HG02981 (cell line): ENCODE data around the gene PTPRD.

Source experiments
- ATAC-seq: cut with Tn5 transposase; IDR thresholded peaks from one replicate; pipeline ENCODE4 v1.9.1; 2021; ENCODE audit warnings: mild to moderate bottlenecking, moderate library complexity; ENCODE audit not compliant: unreplicated experiment

PTPRD gene

GRCh38 chr9:8338767-8339510 is 2273.9 kb downstream of the PTPRD start:
- ATAC-seq = no peak

GRCh38 chr9:8337834-8338766 is 2274.7 kb downstream of the PTPRD start:
- ATAC-seq = no peak

GRCh38 chr9:8332871-8333270 is 2279.9 kb downstream of the PTPRD start:
- no peak for ATAC-seq

GRCh38 chr9:8332331-8332650 is 2280.5 kb downstream of the PTPRD start:
- ATAC-seq = no peak

GRCh38 chr9:8331507-8332330 is 2281.1 kb downstream of the PTPRD start:
- no peak for ATAC-seq

GRCh38 chr9:8329561-8330283 is 2283.1 kb downstream of the PTPRD start:
- no peak for ATAC-seq

GRCh38 chr9:8315211-8315610 is 2297.6 kb downstream of the PTPRD start:
- no peak for ATAC-seq

- ATAC-seq = no peak
Measured at GRCh38 chr9:8309258-8309657, 2303.5 kb downstream of the PTPRD start.

- no peak for ATAC-seq
Measured at GRCh38 chr9:8304720-8305119, 2308.1 kb downstream of the PTPRD start.

GRCh38 chr9:8301296-8301695 is 2311.5 kb downstream of the PTPRD start:
- ATAC-seq = no peak

- ATAC-seq = no peak
Measured at GRCh38 chr9:8297047-8297446, 2315.8 kb downstream of the PTPRD start.

- ATAC-seq = no peak
Measured at GRCh38 chr9:8292657-8293056, 2320.1 kb downstream of the PTPRD start.

- no peak for ATAC-seq
Measured at GRCh38 chr9:8289681-8290080, 2323.1 kb downstream of the PTPRD start.

GRCh38 chr9:8287970-8288369 is 2324.8 kb downstream of the PTPRD start:
- ATAC-seq = no peak

GRCh38 chr9:8287501-8287900 is 2325.3 kb downstream of the PTPRD start:
- ATAC-seq = no peak

- ATAC-seq = no peak
Measured at GRCh38 chr9:8284884-8285283, 2327.9 kb downstream of the PTPRD start.

- ATAC-seq = no peak
Measured at GRCh38 chr9:8282535-8282934, 2330.3 kb downstream of the PTPRD start.

GRCh38 chr9:8280811-8281210 is 2332.0 kb downstream of the PTPRD start:
- no peak for ATAC-seq

- no peak for ATAC-seq
Measured at GRCh38 chr9:8278048-8278447, 2334.8 kb downstream of the PTPRD start.

GRCh38 chr9:8270235-8270634 is 2342.6 kb downstream of the PTPRD start:
- no peak for ATAC-seq

- no peak for ATAC-seq
Measured at GRCh38 chr9:8268881-8269280, 2343.9 kb downstream of the PTPRD start.
